Measurements from ENCODE around the gene SLC6A11.

SLC6A11 gene

GRCh38 chr3:10968401-10968800 lies 152.4 kb downstream of the SLC6A11 start:
- Histone ChIP-seq H3K36me3 (replicated peaks) (no peaks in the 10 kb centered on the region), H3K27me3 (replicated peaks) (peaks cover 12% of the 10 kb centered on the region), H3K4me3 (ENCODE audit: low read depth, low read length) (no peak overlapping the region), H3K27ac (no peak overlapping the region)
- TF ChIP-seq, protein P1, sequence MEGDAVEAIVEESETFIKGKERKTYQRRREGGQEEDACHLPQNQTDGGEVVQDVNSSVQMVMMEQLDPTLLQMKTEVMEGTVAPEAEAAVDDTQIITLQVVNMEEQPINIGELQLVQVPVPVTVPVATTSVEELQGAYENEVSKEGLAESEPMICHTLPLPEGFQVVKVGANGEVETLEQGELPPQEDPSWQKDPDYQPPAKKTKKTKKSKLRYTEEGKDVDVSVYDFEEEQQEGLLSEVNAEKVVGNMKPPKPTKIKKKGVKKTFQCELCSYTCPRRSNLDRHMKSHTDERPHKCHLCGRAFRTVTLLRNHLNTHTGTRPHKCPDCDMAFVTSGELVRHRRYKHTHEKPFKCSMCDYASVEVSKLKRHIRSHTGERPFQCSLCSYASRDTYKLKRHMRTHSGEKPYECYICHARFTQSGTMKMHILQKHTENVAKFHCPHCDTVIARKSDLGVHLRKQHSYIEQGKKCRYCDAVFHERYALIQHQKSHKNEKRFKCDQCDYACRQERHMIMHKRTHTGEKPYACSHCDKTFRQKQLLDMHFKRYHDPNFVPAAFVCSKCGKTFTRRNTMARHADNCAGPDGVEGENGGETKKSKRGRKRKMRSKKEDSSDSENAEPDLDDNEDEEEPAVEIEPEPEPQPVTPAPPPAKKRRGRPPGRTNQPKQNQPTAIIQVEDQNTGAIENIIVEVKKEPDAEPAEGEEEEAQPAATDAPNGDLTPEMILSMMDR (IDR thresholded peaks at IDR 0.05; ENCODE audit: low read depth, low read length, missing control alignments), result no peak
- no peak for DNase-seq
- in situ Hi-C loops (cut with HindIII; ENCODE audit: low pct_ligation_motif_present, low sequenced_read_pairs), result no loop called here

GRCh38 chr3:10970306-10970960 lies 154.4 kb downstream of the SLC6A11 start:
- TF ChIP-seq, protein P1 (IDR thresholded peaks at IDR 0.05; ENCODE audit: low read depth, low read length, missing control alignments), result no peak
- Histone ChIP-seq H3K4me3 (ENCODE audit: low read depth, low read length) (no peak overlapping the region), H3K27ac (no peak overlapping the region), H3K27me3 (replicated peaks) (peaks cover 9% of the 10 kb centered on the region), H3K36me3 (replicated peaks) (no peaks in the 10 kb centered on the region)
- no peak for DNase-seq
- in situ Hi-C loops (cut with HindIII; ENCODE audit: low pct_ligation_motif_present, low sequenced_read_pairs), result no loop called here

DNA sequence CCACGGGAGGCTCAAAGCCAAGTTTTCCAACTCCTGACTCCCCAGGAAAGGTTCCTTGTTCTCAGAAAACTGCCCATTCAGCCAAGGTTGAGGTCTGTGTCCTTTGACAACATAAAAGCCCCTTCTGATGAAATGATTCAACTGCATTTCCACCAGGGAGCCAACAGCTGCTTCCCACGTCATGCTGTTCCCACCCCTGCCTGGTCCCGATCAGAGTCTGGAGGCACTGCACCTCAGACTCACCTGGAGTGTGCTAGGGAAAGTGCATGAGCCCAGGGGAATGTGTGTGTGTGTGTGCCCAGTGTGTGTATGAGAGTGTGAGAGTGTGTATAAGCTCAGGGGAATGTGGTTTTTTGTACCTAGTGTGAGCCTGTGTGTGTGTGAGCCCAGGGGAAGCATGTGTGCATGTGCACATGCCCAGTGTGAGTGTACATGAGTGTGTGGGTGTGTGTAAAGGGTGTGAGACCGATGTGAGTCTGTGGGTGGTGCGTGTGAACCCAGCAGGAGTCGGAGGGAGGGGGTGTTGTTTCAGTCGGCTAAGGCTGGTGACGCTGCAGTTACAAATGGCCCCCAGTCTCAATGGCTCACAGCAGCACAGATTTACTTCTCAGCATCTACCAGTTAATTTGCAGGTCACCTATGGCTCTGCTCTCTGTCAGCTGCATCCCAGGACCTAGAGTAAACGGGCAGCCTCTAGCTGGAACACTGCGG lies 156.2 kb downstream of the SLC6A11 start:
- TF ChIP-seq, protein P1 (IDR thresholded peaks at IDR 0.05; ENCODE audit: low read depth, low read length, missing control alignments), result no peak
- DNase-seq, result no peak
- Histone ChIP-seq H3K36me3 (replicated peaks) (no peaks in the 10 kb centered on the region), H3K27ac (no peak overlapping the region), H3K4me3 (ENCODE audit: low read depth, low read length) (no peak overlapping the region), H3K27me3 (replicated peaks) (peaks cover 7% of the 10 kb centered on the region)
- in situ Hi-C loops (cut with HindIII; ENCODE audit: low pct_ligation_motif_present, low sequenced_read_pairs), result no loop called here

GRCh38 chr3:10973046-10973595 lies 157.1 kb downstream of the SLC6A11 start:
- in situ Hi-C loops (cut with HindIII; ENCODE audit: low pct_ligation_motif_present, low sequenced_read_pairs), result no loop called here

GRCh38 chr3:10974131-10974530 lies 158.1 kb downstream of the SLC6A11 start:
- H3K27me3 ChIP-seq (replicated peaks), result peaks cover 4% of the 10 kb centered on the region
- no peak overlapping the region for H3K4me3 ChIP-seq (ENCODE audit: low read depth, low read length)

More at GRCh38 chr3:10973046-10973595, 157.1 kb downstream of the SLC6A11 start:
- Histone ChIP-seq H3K36me3 (replicated peaks) (no peaks in the 10 kb centered on the region), H3K4me3 (ENCODE audit: low read depth, low read length) (no peak overlapping the region), H3K27ac (no peak overlapping the region), H3K27me3 (replicated peaks) (peaks cover 4% of the 10 kb centered on the region)
- TF ChIP-seq, protein P1 (IDR thresholded peaks at IDR 0.05; ENCODE audit: low read depth, low read length, missing control alignments), result no peak
- no peak for DNase-seq

More at GRCh38 chr3:10974131-10974530, 158.1 kb downstream of the SLC6A11 start:
- H3K36me3 ChIP-seq (replicated peaks), result no peaks in the 10 kb centered on the region
- in situ Hi-C loops (cut with HindIII; ENCODE audit: low pct_ligation_motif_present, low sequenced_read_pairs), result no loop called here
- TF ChIP-seq, protein P1 (IDR thresholded peaks at IDR 0.05; ENCODE audit: low read depth, low read length, missing control alignments), result no peak
- H3K27ac ChIP-seq, result no peak overlapping the region
- no peak for DNase-seq
